K562 (cell line): ENCODE results near the gene CEBPZ. TPM values are rescaled to one million over a fixed set of nuclear protein-coding genes. Genes with fewer than 3 reads are reported as not detected.

Experiments
- CC2D1A ChIP-seq: fragments of 450-650 bp; IDR thresholded peaks from 2 replicates; pipeline ENCODE4 v1.6.1; 2017; ENCODE audit warnings: mild to moderate bottlenecking
- CHAMP1 ChIP-seq: fragments of 450-650 bp; IDR thresholded peaks from 2 replicates; pipeline ENCODE4 v1.6.1; 2016; ENCODE audit warnings: mild to moderate bottlenecking
- ERF ChIP-seq: fragments of 450-650 bp; formaldehyde crosslinking; IDR thresholded peaks from 2 replicates; pipeline ENCODE4 v1.4.0; 2020; ENCODE audit warnings: mild to moderate bottlenecking, mixed read lengths
- FOSL1 ChIP-seq: fragments of 200-800 bp; sonication (Bioruptor generic); conservative IDR thresholded peaks from 2 replicates; pipeline ENCODE4 v1.6.1; 2016; ENCODE audit warnings: missing genetic modification characterization, missing compliant biosample characterization
- FOXJ3 ChIP-seq: sonication (generic); formaldehyde crosslinking; IDR thresholded peaks from 2 replicates; pipeline ENCODE4 v1.4.0; 2020; ENCODE audit warnings: mild to moderate bottlenecking, missing genetic modification reagents
- FOXM1 ChIP-seq, 2 experiments: fragments of 450-650 bp in 1 of 2; sonication (generic) in 1 of 2; formaldehyde crosslinking in 1 of 2; IDR thresholded peaks; 2 replicates each; pipeline versions ENCODE4 v1.6.1 to v1.9.0; 2017 to 2022; ENCODE audit warnings: low read depth in 2 of 2, mild to moderate bottlenecking in 2 of 2, missing genetic modification reagents in 1 of 2, moderate library complexity in 1 of 2
- KAT2B ChIP-seq: IDR thresholded peaks from one replicate; pipeline ENCODE4 v1.6.1; 2012; ENCODE audit warnings: low read depth, mild to moderate bottlenecking, control low read depth, inconsistent platforms, low read length, moderate library complexity
- MLX ChIP-seq, 2 experiments: fragments of 450-650 bp in 1 of 2; sonication (generic) in 1 of 2; formaldehyde crosslinking; conservative IDR thresholded peaks; 2 replicates each; pipeline versions ENCODE4 v1.4.0 to v1.8.1; 2020 to 2022; ENCODE audit warnings: mild to moderate bottlenecking in 1 of 2, missing genetic modification reagents in 1 of 2
- OTX1 ChIP-seq: fragments of 450-650 bp; formaldehyde crosslinking; IDR thresholded peaks from 2 replicates; pipeline ENCODE4 v1.4.0; 2022; ENCODE audit warnings: mild to moderate bottlenecking
- RBBP5 ChIP-seq: fragments of 200-600 bp; sonication (generic); IDR thresholded peaks from 2 replicates; pipeline ENCODE4 v1.6.1; 2012; ENCODE audit warnings: borderline replicate concordance, mild to moderate bottlenecking, low read length, control low read depth, inconsistent platforms; ENCODE audit not compliant: insufficient read depth, poor library complexity, severe bottlenecking
- YY1 ChIP-seq, 3 experiments: IDR thresholded peaks; 2 replicates each; pipeline ENCODE4 v1.6.1; 2011; ENCODE audit warnings: low read length in 2 of 3, mild to moderate bottlenecking in 2 of 3, moderate library complexity in 2 of 3, borderline replicate concordance in 1 of 3, control low read depth in 1 of 3, low read depth in 1 of 3; ENCODE audit not compliant: insufficient read depth in 3 of 3, insufficient replicate concordance in 2 of 3, control insufficient read depth in 1 of 3, insufficient read length in 1 of 3; ENCODE audit errors: extremely low read depth in 1 of 3
- ZKSCAN3 ChIP-seq: fragments of 250-450 bp; sonication (Bioruptor Pico); IDR thresholded peaks from 2 replicates; pipeline ENCODE4 v1.4.0; 2020
- ZNF639 ChIP-seq, 2 experiments: fragments of 200-800 bp in 1 of 2; sonication (Bioruptor generic) in 1 of 2; sonication (generic) in 1 of 2; formaldehyde crosslinking in 1 of 2; IDR thresholded peaks in 1 of 2; conservative IDR thresholded peaks in 1 of 2; 2 replicates each; pipeline versions ENCODE4 v1.5.0 to v1.6.1; 2016 to 2020; ENCODE audit warnings: missing compliant biosample characterization in 1 of 2, missing genetic modification characterization in 1 of 2, missing genetic modification reagents in 1 of 2
- ZNF76 ChIP-seq: fragments of 250-450 bp; sonication (Bioruptor Pico); IDR thresholded peaks from 2 replicates; pipeline ENCODE4 v1.4.0; 2020; ENCODE audit warnings: mild to moderate bottlenecking, moderate library complexity, borderline replicate concordance
- polyA plus RNA-seq, 8 experiments: library from polyadenylated mRNA; depleted of rRNA in 4 of 8; stranded (reverse) in 5 of 8; unstranded in 3 of 8; fragments of >200 nt; fragmentation: Nextera tagmentation in 2 of 8; fragmentation: Illumina TruSeq in 1 of 8; extraction: Ambion mirVana in 2 of 8; extraction: Trizol in 1 of 8; gene quantifications; 2 replicates each; pipeline versions ENCODE4 v1.2.1 to v1.2.3, GENCODE V29; 2011 to 2014; ENCODE audit warnings: inconsistent platforms in 1 of 8, missing spikeins in 1 of 8
- total RNA-seq, 7 experiments: library from RNA; depleted of rRNA in 6 of 7; stranded (reverse); fragments of >200 nt in 6 of 7; fragmentation: Illumina TruSeq in 2 of 7; extraction: Trizol in 2 of 7; gene quantifications; 2 replicates each; pipeline versions ENCODE4 v1.2.1 to v1.2.3, GENCODE V29; 2011 to 2021; ENCODE audit warnings: low replicate concordance in 1 of 7
- TF ChIP-seq, protein P1 (sequence below): fragments of 250-450 bp; sonication (Bioruptor Pico); IDR thresholded peaks from 2 replicates; pipeline ENCODE4 v1.4.0; 2020; ENCODE audit warnings: mild to moderate bottlenecking, moderate library complexity

The CEBPZ gene
- total and polyA plus RNA-seq, 9 of the 15 experiments (the other 6 are each of a cell fraction or from before 2014, with no cell fraction given) = 49.7 to 160 (median 82.8) TPM

GRCh38 chr2:37196320-37197195 is 34.8 kb downstream of the CEBPZ start, which contains the start of gene CEBPZOS (continued):
- TF ChIP-seq MLX (CRISPR knock-in tag; conservative IDR thresholded peaks at IDR 0.05) (0 out of 4 replicates have a peak, but pooled peaks of 1 of the 2 experiments have one; percentile 45), ZNF639 (CRISPR knock-in tag; conservative IDR thresholded peaks at IDR 0.05 in 1 of 2, IDR thresholded peaks at IDR 0.05 in 1 of 2) (peak in 1 of 2 experiments; percentile 73; a peak in 2 of 4 replicates), KAT2B (no peak), ZKSCAN3 (no peak), CHAMP1 (peak; percentile 84; the same call in 1 of the 2 replicates), ZNF76 (CRISPR knock-in tag) (0 out of 2 replicates have a peak, but pooled peaks have one; percentile 43), FOSL1 (tag) (0 out of 2 replicates have a peak, but pooled peaks have one; percentile 12), FOXJ3 (CRISPR knock-in tag) (no peak), FOXM1 (IDR thresholded peaks at IDR 0.05; ENCODE audit: low read depth) (peak; percentile 78; the same call in 1 of the 2 replicates), FOXM1 (CRISPR knock-in tag; IDR thresholded peaks at IDR 0.05; ENCODE audit: low read depth) (peak; percentile 50; the same call in 1 of the 2 replicates), OTX1 (CRISPR knock-in tag) (0 out of 2 replicates have a peak, but pooled peaks have one; percentile 50), ERF (CRISPR knock-in tag) (peak; percentile 72; the same call in 1 of the 2 replicates), RBBP5 (peak; percentile 94), YY1 (IDR thresholded peaks at IDR 0.05; ENCODE audit: borderline replicate concordance in 1 of 3, control insufficient read depth in 1 of 3, extremely low read depth in 1 of 3, insufficient read depth in 3 of 3, insufficient read length in 1 of 3, insufficient replicate concordance in 2 of 3, low read depth in 1 of 3, low read length in 2 of 3) (no peak), CC2D1A (peak; percentile 83)
- TF ChIP-seq, protein P1, sequence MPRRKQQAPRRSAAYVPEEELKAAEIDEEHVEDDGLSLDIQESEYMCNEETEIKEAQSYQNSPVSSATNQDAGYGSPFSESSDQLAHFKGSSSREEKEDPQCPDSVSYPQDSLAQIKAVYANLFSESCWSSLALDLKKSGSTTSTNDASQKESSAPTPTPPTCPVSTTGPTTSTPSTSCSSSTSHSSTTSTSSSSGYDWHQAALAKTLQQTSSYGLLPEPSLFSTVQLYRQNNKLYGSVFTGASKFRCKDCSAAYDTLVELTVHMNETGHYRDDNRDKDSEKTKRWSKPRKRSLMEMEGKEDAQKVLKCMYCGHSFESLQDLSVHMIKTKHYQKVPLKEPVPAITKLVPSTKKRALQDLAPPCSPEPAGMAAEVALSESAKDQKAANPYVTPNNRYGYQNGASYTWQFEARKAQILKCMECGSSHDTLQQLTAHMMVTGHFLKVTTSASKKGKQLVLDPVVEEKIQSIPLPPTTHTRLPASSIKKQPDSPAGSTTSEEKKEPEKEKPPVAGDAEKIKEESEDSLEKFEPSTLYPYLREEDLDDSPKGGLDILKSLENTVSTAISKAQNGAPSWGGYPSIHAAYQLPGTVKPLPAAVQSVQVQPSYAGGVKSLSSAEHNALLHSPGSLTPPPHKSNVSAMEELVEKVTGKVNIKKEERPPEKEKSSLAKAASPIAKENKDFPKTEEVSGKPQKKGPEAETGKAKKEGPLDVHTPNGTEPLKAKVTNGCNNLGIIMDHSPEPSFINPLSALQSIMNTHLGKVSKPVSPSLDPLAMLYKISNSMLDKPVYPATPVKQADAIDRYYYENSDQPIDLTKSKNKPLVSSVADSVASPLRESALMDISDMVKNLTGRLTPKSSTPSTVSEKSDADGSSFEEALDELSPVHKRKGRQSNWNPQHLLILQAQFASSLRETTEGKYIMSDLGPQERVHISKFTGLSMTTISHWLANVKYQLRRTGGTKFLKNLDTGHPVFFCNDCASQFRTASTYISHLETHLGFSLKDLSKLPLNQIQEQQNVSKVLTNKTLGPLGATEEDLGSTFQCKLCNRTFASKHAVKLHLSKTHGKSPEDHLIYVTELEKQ = no peak
